Sigmoid colon (tissue), 4 donors: Measurements from ENCODE around the gene TMEM198.

Source experiments
- CTCF ChIP-seq, 4 experiments: fragments of 450-650 bp in 3 of 4; fragments of 200-600 bp in 1 of 4; IDR thresholded peaks; one replicate each; pipeline ENCODE4 v1.5.1; 2016 to 2019; ENCODE audit warnings: antibody characterized with exemption in 4 of 4, mild to moderate bottlenecking in 3 of 4, moderate library complexity in 2 of 4
- EP300 ChIP-seq, 4 donors: sonication (generic); formaldehyde crosslinking; IDR thresholded peaks; one replicate each; pipeline ENCODE4 v1.6.1; 2017; ENCODE audit warnings: antibody characterized with exemption in 4 of 4
- POLR2A ChIP-seq, 2 donors: fragments of 450-650 bp; IDR thresholded peaks; one replicate each; pipeline ENCODE4 v1.6.1; 2016; ENCODE audit warnings: antibody characterized with exemption in 2 of 2, mild to moderate bottlenecking in 2 of 2, moderate library complexity in 2 of 2
- POLR2AphosphoS5 ChIP-seq, 4 donors: sonication (generic); formaldehyde crosslinking; IDR thresholded peaks; one replicate each; pipeline ENCODE4 v1.6.1; 2017; ENCODE audit warnings: antibody characterized with exemption in 4 of 4

GRCh38 chr2:219553168-219553417 lies 9.3 kb downstream of the TMEM198 start:
- TF ChIP-seq POLR2A (IDR thresholded peaks at IDR 0.05) (no peak), CTCF (IDR thresholded peaks at IDR 0.05) (no peak), POLR2AphosphoS5 (IDR thresholded peaks at IDR 0.05) (no peak), EP300 (IDR thresholded peaks at IDR 0.05) (no peak)
